OCI-LY7 (cell line): Measurements from ENCODE around the gene SH3RF3. TPM values are rescaled to one million over a fixed set of nuclear protein-coding genes. Genes with fewer than 3 reads are reported as not detected.

ENCODE experiments used
- BruUV-seq: library from RNA; stranded (reverse); fragments of 400-500 nt; replicated peaks from 2 replicates; lab custom pipeline; 2021; lab: Mats Ljungman, UMichigan
- CTCF ChIA-PET: fragments of 300-600 bp; sonication (Branson Sonifier 250); formaldehyde crosslinking; loops from one replicate; lab custom pipeline; 2022; ENCODE audit warnings: antibody characterized with exemption; ENCODE audit not compliant: unreplicated experiment; lab: Charles Lee
- POLR2A ChIA-PET: fragments of 300-600 bp; sonication (Branson Sonifier 250); formaldehyde crosslinking; loops from one replicate; lab custom pipeline; 2022; ENCODE audit warnings: antibody characterized with exemption; lab: Charles Lee
- DNase-seq: peaks from one replicate; pipeline ENCODE4 v3.0.0-alpha.2; 2015; ENCODE audit warnings: low spot score
- H2AFZ ChIP-seq: fragments of 200-600 bp; sonication (generic), shearing (Covaris generic); 2 replicates; pipeline ENCODE4 v1.6.1; 2014; ENCODE audit warnings: mild to moderate bottlenecking, antibody characterized with exemption, low read length, moderate library complexity
- H3K27ac ChIP-seq: fragments of 200-600 bp; sonication (generic); 2 replicates; pipeline ENCODE4 v1.5.1; 2014; ENCODE audit warnings: mixed run types, low read depth, mild to moderate bottlenecking, moderate library complexity, low read length, inconsistent platforms; ENCODE audit not compliant: poor library complexity, severe bottlenecking
- H3K36me3 ChIP-seq: fragments of 200-600 bp; sonication (generic); 2 replicates; pipeline ENCODE4 v1.6.1; 2014; ENCODE audit warnings: mild to moderate bottlenecking, antibody characterized with exemption, low read length, moderate library complexity, mixed read lengths; ENCODE audit not compliant: insufficient read depth
- H3K4me1 ChIP-seq: fragments of 200-600 bp; sonication (generic); 2 replicates; pipeline ENCODE4 v1.5.1; 2014; ENCODE audit warnings: mild to moderate bottlenecking, low read length; ENCODE audit not compliant: insufficient read depth, poor library complexity, severe bottlenecking
- H3K4me2 ChIP-seq: fragments of 200-600 bp; sonication (generic); 2 replicates; pipeline ENCODE4 v1.6.1; 2014; ENCODE audit warnings: mild to moderate bottlenecking, low read length
- H3K4me3 ChIP-seq: fragments of 200-600 bp; sonication (generic); 2 replicates; pipeline ENCODE4 v1.5.1; 2014; ENCODE audit warnings: mild to moderate bottlenecking, low read depth, low read length; ENCODE audit not compliant: poor library complexity, severe bottlenecking
- H3K79me2 ChIP-seq: fragments of 200-600 bp; sonication (generic); 2 replicates; pipeline ENCODE4 v1.6.1; 2016; ENCODE audit warnings: low read depth, mild to moderate bottlenecking, low read length, moderate library complexity, mixed read lengths; ENCODE audit not compliant: insufficient read depth
- H3K9me2 ChIP-seq: fragments of 200-600 bp; sonication (generic); 2 replicates; pipeline ENCODE4 v1.6.1; 2016; ENCODE audit warnings: mild to moderate bottlenecking, low read length, mixed read lengths; ENCODE audit not compliant: insufficient read depth
- H3K9me3 ChIP-seq: fragments of 200-600 bp; sonication (generic); 2 replicates; pipeline ENCODE4 v1.6.1; 2014; ENCODE audit warnings: mild to moderate bottlenecking, mixed run types, low read length, mixed read lengths
- H4K20me1 ChIP-seq: fragments of 200-600 bp; sonication (generic); 2 replicates; pipeline ENCODE4 v1.6.1; 2014; ENCODE audit warnings: mild to moderate bottlenecking, antibody characterized with exemption, low read length, moderate library complexity, mixed read lengths; ENCODE audit not compliant: insufficient read depth
- EZH2phosphoT487 ChIP-seq: fragments of 200-600 bp; sonication (generic); IDR thresholded peaks from 2 replicates; pipeline ENCODE4 v1.6.1; 2018; ENCODE audit warnings: low read depth, borderline replicate concordance, mild to moderate bottlenecking, mixed run types, antibody characterized with exemption, low read length, moderate library complexity, mixed read lengths
- intact Hi-C: fragments of 100-400 bp; cut with micrococcal nuclease; formaldehyde crosslinking; loops from one replicate; pipeline ENCODE4 v1.10.0; 2022; ENCODE audit not compliant: unreplicated experiment
- total RNA-seq, 2 experiments: library from RNA; depleted of rRNA in 1 of 2; stranded (reverse); fragments of >200 nt in 1 of 2; shearing (Covaris generic) in 1 of 2; gene quantifications; 2 replicates each; pipeline ENCODE4 v1.2.3, GENCODE V29; 2014 to 2022
- TF ChIP-seq, protein P1 (sequence below): fragments of 200-600 bp; sonication (generic); conservative IDR thresholded peaks from 2 replicates; pipeline ENCODE4 v1.5.1; 2014; ENCODE audit warnings: mild to moderate bottlenecking, antibody characterized with exemption, low read length, moderate library complexity, mixed read lengths

The SH3RF3 gene
- total RNA-seq, 2 experiments from 2014 or later, result not detected

DNA sequence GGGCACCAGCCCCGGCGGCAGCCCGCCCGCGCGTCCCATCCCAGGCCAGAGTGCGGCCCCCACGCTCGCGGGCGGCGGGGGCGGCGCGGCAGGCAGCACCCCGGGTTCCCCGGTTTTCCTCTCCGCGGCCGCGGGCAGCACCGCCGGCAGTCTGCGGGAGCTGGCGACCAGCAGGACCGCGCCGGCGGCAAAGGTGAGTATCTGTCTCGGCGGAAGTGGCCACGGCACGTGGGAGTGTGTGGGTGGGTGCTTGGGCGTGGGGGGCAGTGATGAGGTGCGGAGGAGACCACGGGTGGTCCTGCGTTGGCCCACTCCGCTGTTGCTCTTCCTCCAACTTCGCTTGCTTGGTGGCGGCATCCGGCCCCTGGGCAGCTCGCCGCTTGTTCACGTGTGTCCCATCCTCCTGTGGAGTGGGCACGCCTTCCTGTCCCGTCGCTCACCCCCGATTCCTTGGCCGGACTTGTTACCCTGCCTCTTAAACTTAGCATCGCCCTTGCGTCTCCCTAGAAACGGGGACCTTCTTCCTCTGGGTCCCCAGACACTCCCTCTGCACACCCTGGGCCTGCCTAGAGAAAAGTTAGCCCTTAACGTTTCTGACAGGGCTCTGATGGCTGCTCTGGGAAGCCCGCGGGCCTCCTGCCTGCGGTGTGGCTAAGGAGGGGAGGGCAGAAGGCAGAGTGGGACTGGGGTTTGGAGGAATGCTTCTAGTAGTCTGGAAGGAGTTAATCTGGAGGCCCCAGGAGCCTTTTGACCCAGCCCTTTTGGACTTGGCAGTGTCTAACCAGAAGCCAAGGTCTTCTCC, 1.1 kb downstream of the SH3RF3 start:
- intact Hi-C loops, result loop anchor here (10.0 kb wide), 2 partner anchors 85 to 155 kb away; no protein-coding TSS in a partner anchor
- CTCF ChIA-PET, result no interaction called here
- H3K79me2 ChIP-seq, result no peaks in the 10 kb centered on the region
- TF ChIP-seq, protein P1, sequence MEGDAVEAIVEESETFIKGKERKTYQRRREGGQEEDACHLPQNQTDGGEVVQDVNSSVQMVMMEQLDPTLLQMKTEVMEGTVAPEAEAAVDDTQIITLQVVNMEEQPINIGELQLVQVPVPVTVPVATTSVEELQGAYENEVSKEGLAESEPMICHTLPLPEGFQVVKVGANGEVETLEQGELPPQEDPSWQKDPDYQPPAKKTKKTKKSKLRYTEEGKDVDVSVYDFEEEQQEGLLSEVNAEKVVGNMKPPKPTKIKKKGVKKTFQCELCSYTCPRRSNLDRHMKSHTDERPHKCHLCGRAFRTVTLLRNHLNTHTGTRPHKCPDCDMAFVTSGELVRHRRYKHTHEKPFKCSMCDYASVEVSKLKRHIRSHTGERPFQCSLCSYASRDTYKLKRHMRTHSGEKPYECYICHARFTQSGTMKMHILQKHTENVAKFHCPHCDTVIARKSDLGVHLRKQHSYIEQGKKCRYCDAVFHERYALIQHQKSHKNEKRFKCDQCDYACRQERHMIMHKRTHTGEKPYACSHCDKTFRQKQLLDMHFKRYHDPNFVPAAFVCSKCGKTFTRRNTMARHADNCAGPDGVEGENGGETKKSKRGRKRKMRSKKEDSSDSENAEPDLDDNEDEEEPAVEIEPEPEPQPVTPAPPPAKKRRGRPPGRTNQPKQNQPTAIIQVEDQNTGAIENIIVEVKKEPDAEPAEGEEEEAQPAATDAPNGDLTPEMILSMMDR, result no peak
- no peak for TF ChIP-seq EZH2phosphoT487
- H3K27ac ChIP-seq, result no peak overlapping the region
- POLR2A ChIA-PET, result no interaction called here
- no TSS peak for BruUV-seq
- H3K4me2 ChIP-seq, result no peak overlapping the region
- no peak overlapping the region for H2AFZ ChIP-seq
- H3K9me2 ChIP-seq, result no peaks in the 10 kb centered on the region
- no peaks in the 10 kb centered on the region for H4K20me1 ChIP-seq
- H3K9me3 ChIP-seq, result no peaks in the 10 kb centered on the region
- no peaks in the 10 kb centered on the region for H3K36me3 ChIP-seq
- no peaks in the 10 kb centered on the region for H3K4me1 ChIP-seq
- no peak for DNase-seq
- no peak overlapping the region for H3K4me3 ChIP-seq

DNA sequence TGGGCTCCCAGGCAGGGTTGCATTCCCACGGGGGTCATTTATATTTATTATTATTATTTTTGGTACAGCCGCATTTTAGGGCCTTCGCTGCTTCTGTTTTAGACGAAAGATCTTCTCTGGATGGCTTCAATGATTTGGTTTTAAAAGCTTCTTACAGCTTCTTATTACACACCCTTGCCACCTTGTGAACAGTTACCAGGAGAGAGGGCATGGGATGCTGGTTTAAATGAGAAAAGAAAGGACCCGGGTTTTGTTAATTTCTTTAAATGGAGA, 1.7 kb downstream of the SH3RF3 start:
- ChIA-PET POLR2A (no interaction called here), CTCF (no interaction called here)
- Histone ChIP-seq H3K9me3 (no peaks in the 10 kb centered on the region), H3K79me2 (no peaks in the 10 kb centered on the region), H3K4me2 (no peak overlapping the region), H2AFZ (no peak overlapping the region), H3K27ac (no peak overlapping the region), H3K4me1 (no peaks in the 10 kb centered on the region), H4K20me1 (no peaks in the 10 kb centered on the region), H3K4me3 (no peak overlapping the region), H3K36me3 (no peaks in the 10 kb centered on the region), H3K9me2 (no peaks in the 10 kb centered on the region)
- TF ChIP-seq, protein P1, result no peak
- TF ChIP-seq EZH2phosphoT487, result no peak
- BruUV-seq, result no TSS peak
- intact Hi-C loops, result loop anchor here (10.0 kb wide), 2 partner anchors 84 to 154 kb away; no protein-coding TSS in a partner anchor
- DNase-seq, result no peak

DNA sequence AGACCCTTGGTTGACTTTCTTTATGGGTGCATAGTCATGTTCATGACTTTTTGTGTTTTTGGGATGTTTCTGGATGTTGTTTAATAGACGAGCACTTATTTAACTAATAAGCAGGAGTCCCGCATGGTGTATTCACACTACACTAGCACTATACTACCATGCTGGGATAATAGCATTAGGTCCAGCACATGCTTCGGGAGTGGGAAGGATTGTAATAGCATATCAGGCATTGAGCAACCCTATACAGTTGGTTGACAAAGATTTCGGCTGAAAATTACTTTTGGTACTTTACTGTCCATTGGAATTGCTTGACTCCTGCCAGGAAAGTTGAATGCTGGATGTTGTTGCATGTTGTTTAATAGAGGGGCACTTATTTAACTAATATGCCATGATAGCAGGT, 2.8 kb downstream of the SH3RF3 start:
- BruUV-seq, result no TSS peak
- TF ChIP-seq, protein P1, result no peak
- TF ChIP-seq EZH2phosphoT487, result no peak
- DNase-seq, result no peak
- Histone ChIP-seq H3K79me2 (no peaks in the 10 kb centered on the region), H3K9me2 (no peaks in the 10 kb centered on the region), H3K4me3 (no peak overlapping the region), H4K20me1 (no peaks in the 10 kb centered on the region), H3K9me3 (no peaks in the 10 kb centered on the region), H3K27ac (no peak overlapping the region), H3K4me1 (no peaks in the 10 kb centered on the region), H2AFZ (no peak overlapping the region), H3K4me2 (no peak overlapping the region), H3K36me3 (no peaks in the 10 kb centered on the region)
- CTCF ChIA-PET, result interaction anchor here (1.0 kb wide), 1 partner anchor 17 kb away, joined by 3 read pairs; no protein-coding TSS in a partner anchor
- intact Hi-C loops, result loop anchor here (10.0 kb wide), 2 partner anchors 83 to 153 kb away; no protein-coding TSS in a partner anchor
- POLR2A ChIA-PET, result interaction anchor here (1.5 kb wide), 1 partner anchor 11 kb away, joined by 4 read pairs; no protein-coding TSS in a partner anchor
